ENCODE data around the gene CC2D1A.
"Not testable (repeated sequence)": the region's sequence is repeated elsewhere in the genome, so short reads cannot be mapped to it uniquely, and the experiment has no call there.

CC2D1A gene

GRCh38 chr19:13963603-13964105 is 57.7 kb downstream of the CC2D1A start:
- DNase-seq = no peak

- DNase-seq = peak; percentile 8
Measured at GRCh38 chr19:13964776-13965175, 58.8 kb downstream of the CC2D1A start.

- no peak for DNase-seq
Measured at GRCh38 chr19:13965377-13965896, 59.4 kb downstream of the CC2D1A start.

- DNase-seq = no peak
Measured at GRCh38 chr19:13965926-13966683, 60.1 kb downstream of the CC2D1A start.

GRCh38 chr19:13966684-13967128 is 60.7 kb downstream of the CC2D1A start:
- no peak for DNase-seq

- not testable (repeated sequence) for DNase-seq
Measured at GRCh38 chr19:13967206-13967605, 61.2 kb downstream of the CC2D1A start.

GRCh38 chr19:13968383-13968935 is 62.5 kb downstream of the CC2D1A start:
- no peak for DNase-seq

GRCh38 chr19:13968999-13969398 is 63.0 kb downstream of the CC2D1A start:
- no peak for DNase-seq

- no peak for DNase-seq
Measured at GRCh38 chr19:13969897-13970296, 63.9 kb downstream of the CC2D1A start.

GRCh38 chr19:13971868-13972267 is 65.9 kb downstream of the CC2D1A start:
- DNase-seq = not testable (repeated sequence)

GRCh38 chr19:13972368-13973155 is 66.6 kb downstream of the CC2D1A start:
- DNase-seq = no peak

GRCh38 chr19:13973479-13973878 is 67.5 kb downstream of the CC2D1A start:
- DNase-seq = not testable (repeated sequence)

GRCh38 chr19:13974073-13974472 is 68.1 kb downstream of the CC2D1A start:
- no peak for DNase-seq

- DNase-seq = no peak
Measured at GRCh38 chr19:13975870-13976269, 69.9 kb downstream of the CC2D1A start.

- DNase-seq = no peak
Measured at GRCh38 chr19:13976446-13976845, 70.4 kb downstream of the CC2D1A start.

- DNase-seq = no peak
Measured at GRCh38 chr19:13977803-13978202, 71.8 kb downstream of the CC2D1A start.

- no peak for DNase-seq
Measured at GRCh38 chr19:13978351-13979243, 72.6 kb downstream of the CC2D1A start.

GRCh38 chr19:13979244-13979615 is 73.2 kb downstream of the CC2D1A start:
- DNase-seq = no peak

- DNase-seq = no peak
Measured at GRCh38 chr19:13979686-13980085, 73.7 kb downstream of the CC2D1A start.

- no peak for DNase-seq
Measured at GRCh38 chr19:13980340-13980739, 74.3 kb downstream of the CC2D1A start.

All from T1000 (cell line).